ENCODE measurements around the gene PDLIM1. TPM values are rescaled to one million over a fixed set of nuclear protein-coding genes. Genes with fewer than 3 reads are reported as not detected.
A peak's percentile ranks its signal among the peaks of the same experiment; 100 is the strongest.

Gene PDLIM1
- total RNA-seq, 1 donor from 2014 or later: 73.8 TPM

DNA sequence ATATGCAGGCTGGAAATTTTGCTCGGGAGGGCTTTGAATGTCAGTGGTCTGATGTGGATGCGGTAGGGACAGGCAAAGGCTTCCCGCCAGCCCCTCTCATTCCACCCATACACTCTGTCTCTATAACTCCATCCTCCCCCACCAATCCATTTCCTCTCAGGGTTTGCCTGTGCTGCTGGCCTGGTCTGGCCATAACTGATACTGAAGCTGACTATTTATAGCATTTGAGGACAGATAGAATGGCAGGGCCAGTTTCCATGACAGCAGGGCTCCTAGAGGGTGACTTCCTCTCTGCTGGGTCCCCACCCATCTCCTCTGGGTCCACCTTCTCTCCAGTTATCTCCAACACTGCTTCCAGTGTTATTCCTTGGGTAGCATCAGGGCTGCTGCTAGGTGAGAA, 6.6 kb upstream of the PDLIM1 start:
- TF ChIP-seq, protein P1, sequence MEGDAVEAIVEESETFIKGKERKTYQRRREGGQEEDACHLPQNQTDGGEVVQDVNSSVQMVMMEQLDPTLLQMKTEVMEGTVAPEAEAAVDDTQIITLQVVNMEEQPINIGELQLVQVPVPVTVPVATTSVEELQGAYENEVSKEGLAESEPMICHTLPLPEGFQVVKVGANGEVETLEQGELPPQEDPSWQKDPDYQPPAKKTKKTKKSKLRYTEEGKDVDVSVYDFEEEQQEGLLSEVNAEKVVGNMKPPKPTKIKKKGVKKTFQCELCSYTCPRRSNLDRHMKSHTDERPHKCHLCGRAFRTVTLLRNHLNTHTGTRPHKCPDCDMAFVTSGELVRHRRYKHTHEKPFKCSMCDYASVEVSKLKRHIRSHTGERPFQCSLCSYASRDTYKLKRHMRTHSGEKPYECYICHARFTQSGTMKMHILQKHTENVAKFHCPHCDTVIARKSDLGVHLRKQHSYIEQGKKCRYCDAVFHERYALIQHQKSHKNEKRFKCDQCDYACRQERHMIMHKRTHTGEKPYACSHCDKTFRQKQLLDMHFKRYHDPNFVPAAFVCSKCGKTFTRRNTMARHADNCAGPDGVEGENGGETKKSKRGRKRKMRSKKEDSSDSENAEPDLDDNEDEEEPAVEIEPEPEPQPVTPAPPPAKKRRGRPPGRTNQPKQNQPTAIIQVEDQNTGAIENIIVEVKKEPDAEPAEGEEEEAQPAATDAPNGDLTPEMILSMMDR (IDR thresholded peaks at IDR 0.05): no peak
- no peak for DNase-seq (ENCODE audit: extremely low spot score, unreplicated experiment)
- Mint-ChIP-seq H3K4me3 (ENCODE audit: unreplicated experiment) (no peak overlapping the region), H3K27ac (ENCODE audit: unreplicated experiment) (no peak overlapping the region), H3K4me1 (ENCODE audit: unreplicated experiment) (peaks cover 7% of the 10 kb centered on the region), H3K9me3 (ENCODE audit: unreplicated experiment) (no peaks in the 10 kb centered on the region), H3K27me3 (ENCODE audit: unreplicated experiment) (no peaks in the 10 kb centered on the region), H3K36me3 (ENCODE audit: unreplicated experiment) (no peaks in the 10 kb centered on the region)

DNA sequence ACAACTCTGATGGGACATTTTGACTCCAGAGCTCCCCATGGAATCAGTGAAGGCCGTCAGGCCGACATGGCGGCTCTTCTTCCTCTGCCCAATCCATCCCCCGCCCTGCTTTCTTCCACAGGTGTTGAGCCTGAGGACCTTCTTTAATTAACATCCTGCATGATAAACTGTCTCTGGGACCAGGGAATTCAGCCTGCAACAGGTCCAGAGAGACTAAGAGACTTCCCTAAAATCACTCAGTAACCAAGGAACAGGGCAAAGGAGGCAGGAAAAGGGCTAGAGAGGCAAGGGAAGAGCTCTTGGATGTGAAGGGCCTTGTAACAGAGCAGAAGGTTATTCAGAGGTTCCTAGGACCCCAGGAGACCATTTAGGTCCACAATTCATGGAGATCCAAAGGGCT, 6.0 kb upstream of the PDLIM1 start:
- Mint-ChIP-seq H3K27ac (ENCODE audit: unreplicated experiment) (no peak overlapping the region), H3K9me3 (ENCODE audit: unreplicated experiment) (no peaks in the 10 kb centered on the region), H3K4me3 (ENCODE audit: unreplicated experiment) (no peak overlapping the region), H3K36me3 (ENCODE audit: unreplicated experiment) (no peaks in the 10 kb centered on the region), H3K4me1 (ENCODE audit: unreplicated experiment) (peaks cover 7% of the 10 kb centered on the region), H3K27me3 (ENCODE audit: unreplicated experiment) (no peaks in the 10 kb centered on the region)
- TF ChIP-seq, protein P1 (IDR thresholded peaks at IDR 0.05): no peak
- DNase-seq (ENCODE audit: extremely low spot score, unreplicated experiment): no peak

DNA sequence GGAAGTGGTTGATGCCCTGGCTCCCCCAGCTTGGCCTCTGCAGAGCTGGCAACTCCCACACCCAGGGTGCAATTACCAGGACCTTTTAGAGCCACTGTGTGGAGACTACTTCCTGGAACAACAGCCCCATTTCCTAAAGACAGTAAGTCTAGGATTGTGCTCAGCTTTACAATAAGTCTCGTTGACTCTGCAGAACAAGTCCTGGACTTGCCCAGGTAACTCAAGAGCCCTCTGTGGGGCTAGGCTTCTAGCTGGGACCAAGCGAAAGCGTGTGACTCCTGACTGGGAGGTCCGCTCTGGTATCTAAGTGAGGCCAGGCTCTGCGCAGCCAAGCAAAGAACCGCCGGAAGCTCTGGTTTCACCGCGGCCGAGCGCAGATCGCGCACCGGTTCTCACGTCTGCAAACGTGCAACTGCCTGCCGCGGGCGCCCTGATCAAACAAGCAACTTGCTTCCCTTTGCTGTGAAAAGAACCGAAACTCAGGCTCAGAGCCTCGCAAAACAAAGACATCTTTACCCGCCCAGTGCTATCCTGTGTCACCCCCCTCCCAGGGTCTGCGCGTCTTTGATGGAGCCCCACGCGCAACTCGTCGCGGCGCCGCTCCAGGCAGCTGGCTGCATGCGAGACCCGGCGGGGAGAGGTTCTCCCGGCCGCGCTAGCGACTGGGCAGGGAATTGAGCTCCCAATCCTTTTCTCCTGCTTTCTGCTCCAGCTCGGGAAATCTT, 4.4 kb upstream of the PDLIM1 start:
- no peaks in the 10 kb centered on the region for H3K27me3 Mint-ChIP-seq (ENCODE audit: unreplicated experiment)
- no peak overlapping the region for H3K4me3 Mint-ChIP-seq (ENCODE audit: unreplicated experiment)
- no peak overlapping the region for H3K27ac Mint-ChIP-seq (ENCODE audit: unreplicated experiment)
- H3K36me3 Mint-ChIP-seq (ENCODE audit: unreplicated experiment): no peaks in the 10 kb centered on the region
- DNase-seq (ENCODE audit: extremely low spot score, unreplicated experiment): no peak
- TF ChIP-seq, protein P1 (IDR thresholded peaks at IDR 0.05): no peak
- no peaks in the 10 kb centered on the region for H3K9me3 Mint-ChIP-seq (ENCODE audit: unreplicated experiment)
- H3K4me1 Mint-ChIP-seq (ENCODE audit: unreplicated experiment): peaks cover 9% of the 10 kb centered on the region

DNA sequence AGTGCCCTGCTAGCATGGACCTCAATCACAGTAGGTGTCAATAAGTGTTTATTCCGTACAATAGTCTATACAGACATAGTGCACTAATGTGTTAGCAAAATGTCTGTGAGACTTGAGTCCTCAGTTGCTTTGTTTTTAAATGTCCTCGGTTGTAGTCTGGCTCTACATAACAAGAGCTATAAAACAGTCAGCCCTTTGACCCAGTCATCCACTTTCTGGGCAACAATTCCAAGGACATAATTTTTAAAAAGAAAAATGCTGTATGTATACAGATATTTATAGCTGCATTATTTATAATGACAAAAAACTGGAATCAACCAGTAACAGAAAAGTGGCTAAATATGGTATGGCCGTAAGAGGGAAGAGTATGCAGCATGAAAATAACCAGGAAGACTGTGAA, 2.8 kb upstream of the PDLIM1 start:
- no peaks in the 10 kb centered on the region for H3K27me3 Mint-ChIP-seq (ENCODE audit: unreplicated experiment)
- TF ChIP-seq, protein P1 (IDR thresholded peaks at IDR 0.05): no peak
- H3K27ac Mint-ChIP-seq (ENCODE audit: unreplicated experiment): peak overlapping the region; percentile 0
- DNase-seq (ENCODE audit: extremely low spot score, unreplicated experiment): no peak
- H3K9me3 Mint-ChIP-seq (ENCODE audit: unreplicated experiment): no peaks in the 10 kb centered on the region
- H3K4me1 Mint-ChIP-seq (ENCODE audit: unreplicated experiment): peaks cover 21% of the 10 kb centered on the region
- H3K4me3 Mint-ChIP-seq (ENCODE audit: unreplicated experiment): no peak overlapping the region
- no peaks in the 10 kb centered on the region for H3K36me3 Mint-ChIP-seq (ENCODE audit: unreplicated experiment)

DNA sequence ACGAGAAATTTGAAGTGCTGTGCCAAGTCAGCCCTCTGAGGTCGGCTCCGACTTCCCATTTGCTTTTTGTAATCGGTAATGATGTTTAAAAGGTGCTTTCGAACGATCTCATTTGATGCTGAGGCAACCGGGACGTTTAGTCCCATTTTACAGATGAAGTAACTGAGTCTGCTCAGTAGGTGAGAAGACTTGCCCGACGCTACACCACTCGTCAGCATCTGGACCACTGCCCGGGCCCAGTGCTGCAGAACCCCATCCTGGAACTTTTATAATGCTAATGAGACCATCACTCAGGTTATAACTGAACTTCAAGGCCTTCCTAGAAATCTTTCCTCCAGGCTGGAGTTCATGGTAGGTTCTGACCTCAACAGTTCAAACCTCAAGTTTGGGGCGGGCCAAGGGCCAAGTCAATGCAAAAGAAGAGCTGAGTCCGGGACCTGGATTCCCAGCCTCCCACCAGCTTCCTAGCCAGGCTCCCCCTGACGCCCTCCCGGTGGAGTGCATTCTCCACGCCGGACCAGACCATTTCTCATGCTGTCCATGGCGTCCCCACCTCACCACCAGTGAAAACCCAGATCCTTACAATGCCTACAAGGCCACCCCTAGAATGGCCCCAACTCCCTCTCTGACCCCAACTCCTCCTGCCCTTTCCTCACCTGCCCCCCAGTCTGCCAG, 699 bp upstream of the PDLIM1 start:
- DNase-seq (ENCODE audit: extremely low spot score, unreplicated experiment): no peak
- H3K9me3 Mint-ChIP-seq (ENCODE audit: unreplicated experiment): no peaks in the 10 kb centered on the region
- H3K4me1 Mint-ChIP-seq (ENCODE audit: unreplicated experiment): peaks cover 34% of the 10 kb centered on the region
- TF ChIP-seq, protein P1 (IDR thresholded peaks at IDR 0.05): no peak
- no peak overlapping the region for H3K27ac Mint-ChIP-seq (ENCODE audit: unreplicated experiment)
- no peaks in the 10 kb centered on the region for H3K27me3 Mint-ChIP-seq (ENCODE audit: unreplicated experiment)
- peak overlapping the region; percentile 69 for H3K4me3 Mint-ChIP-seq (ENCODE audit: unreplicated experiment)
- H3K36me3 Mint-ChIP-seq (ENCODE audit: unreplicated experiment): no peaks in the 10 kb centered on the region
